HG02884 (cell line): ENCODE measurements around the gene POLE.

ENCODE experiments used
- ATAC-seq: cut with Tn5 transposase; IDR thresholded peaks from one replicate; pipeline ENCODE4 v1.9.1; 2021; ENCODE audit warnings: mild to moderate bottlenecking, moderate library complexity; ENCODE audit not compliant: unreplicated experiment

Gene POLE

DNA sequence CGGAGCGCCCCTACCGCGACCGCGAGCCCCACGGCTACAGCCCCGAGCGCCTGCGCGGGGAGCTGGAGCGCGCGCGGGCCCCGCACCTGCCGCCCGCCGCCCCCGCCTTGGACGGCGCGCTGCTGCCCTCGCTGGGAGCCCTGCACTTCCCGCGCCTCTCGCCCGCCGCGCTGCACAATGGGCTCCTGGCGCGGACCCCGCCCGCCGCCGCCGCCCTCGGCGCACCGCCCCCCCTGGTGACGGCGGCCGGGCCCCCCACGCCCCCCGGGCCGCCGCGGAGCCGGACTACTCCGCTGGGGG, 103.8 kb downstream of the POLE start:
- no peak for ATAC-seq

DNA sequence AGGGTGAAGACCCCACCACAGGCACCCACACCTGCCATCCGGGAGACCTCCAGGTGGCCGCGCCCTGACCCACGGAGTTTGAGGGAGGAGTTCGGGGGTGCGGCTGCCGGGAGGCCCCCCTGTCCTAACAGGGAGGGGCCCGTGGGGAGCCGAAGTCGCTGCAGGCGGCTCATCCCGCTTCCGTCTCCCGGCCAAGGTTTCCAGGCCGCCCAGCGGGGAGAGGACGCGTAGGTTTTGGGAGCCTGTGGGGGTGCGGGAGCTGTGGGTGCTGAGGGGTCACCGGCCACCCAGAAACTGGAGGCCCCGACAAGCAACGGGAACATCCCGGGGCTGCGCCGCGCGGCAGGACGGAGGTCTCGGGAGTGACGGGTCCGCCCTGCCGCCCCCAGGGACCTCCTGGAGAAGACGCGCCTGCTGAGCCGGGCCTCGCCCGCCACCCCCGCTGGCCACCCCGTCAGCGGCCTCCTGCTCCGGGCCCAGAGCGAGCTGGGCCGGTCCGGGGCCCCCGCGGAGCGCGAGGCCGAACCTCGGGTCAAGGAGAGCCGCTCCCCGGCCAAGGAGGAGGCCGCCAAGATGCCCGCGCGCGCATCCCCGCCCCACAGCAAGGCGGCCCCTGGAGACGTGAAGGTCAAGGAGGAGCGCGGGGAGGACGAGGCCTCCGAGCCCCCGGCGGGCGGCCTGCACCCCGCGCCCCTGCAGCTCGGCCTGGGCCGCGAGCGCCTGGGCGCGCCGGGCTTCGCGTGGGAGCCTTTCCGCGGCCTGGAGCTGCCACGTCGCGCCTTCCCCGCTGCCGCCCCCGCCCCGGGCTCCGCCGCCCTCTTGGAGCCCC, 104.3 kb downstream of the POLE start:
- no peak for ATAC-seq

DNA sequence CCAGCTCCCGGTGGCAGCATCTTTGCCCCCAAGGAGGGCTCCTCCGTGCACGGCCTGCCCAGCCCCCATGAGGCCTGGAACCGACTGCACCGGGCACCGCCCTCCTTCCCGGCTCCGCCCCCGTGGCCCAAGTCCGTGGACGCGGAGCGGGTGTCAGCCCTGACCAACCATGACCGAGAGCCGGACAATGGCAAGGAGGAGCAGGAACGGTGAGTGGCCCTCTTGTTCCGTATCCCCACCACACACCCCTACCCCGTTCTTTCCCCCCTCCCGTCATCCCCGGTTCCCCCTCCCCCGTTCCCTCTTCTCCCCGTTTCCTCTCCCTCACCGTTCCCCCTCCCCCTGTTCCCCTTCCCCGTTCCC, 105.1 kb downstream of the POLE start:
- no peak for ATAC-seq

DNA sequence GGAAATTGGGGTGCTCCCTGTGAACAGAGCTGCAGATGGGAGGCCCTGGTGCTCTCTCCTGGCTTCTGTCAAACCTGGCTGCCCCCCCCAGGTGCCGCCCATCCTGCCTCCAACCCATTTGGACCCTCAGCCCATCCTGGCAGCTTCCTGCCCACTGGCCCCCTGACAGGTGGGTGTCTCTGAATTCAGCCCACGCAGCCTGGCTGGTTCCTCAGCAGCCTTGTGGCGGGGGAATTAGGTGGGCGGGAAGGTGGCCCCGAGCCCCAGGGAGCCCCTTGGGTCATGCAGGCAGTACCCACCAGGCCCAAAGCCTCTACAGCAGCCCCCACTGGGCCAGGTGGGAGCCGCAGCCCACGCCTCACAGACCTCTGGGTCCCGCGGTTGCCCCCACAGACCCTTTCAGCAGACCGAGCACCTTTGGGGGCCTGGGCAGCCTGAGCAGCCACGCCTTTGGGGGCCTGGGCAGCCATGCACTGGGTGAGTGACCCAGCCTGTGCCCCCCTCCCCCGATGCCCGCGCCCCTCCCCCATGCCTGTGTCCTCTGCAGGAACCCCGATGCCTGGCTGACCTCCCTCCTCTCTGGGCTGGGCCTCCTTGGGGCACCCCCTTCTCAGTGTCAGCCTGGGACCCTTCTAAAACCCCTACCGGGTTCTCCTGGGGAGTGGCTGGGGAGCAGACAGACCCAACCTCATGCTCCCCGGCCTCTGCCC, 105.6 kb downstream of the POLE start:
- ATAC-seq, result no peak

DNA sequence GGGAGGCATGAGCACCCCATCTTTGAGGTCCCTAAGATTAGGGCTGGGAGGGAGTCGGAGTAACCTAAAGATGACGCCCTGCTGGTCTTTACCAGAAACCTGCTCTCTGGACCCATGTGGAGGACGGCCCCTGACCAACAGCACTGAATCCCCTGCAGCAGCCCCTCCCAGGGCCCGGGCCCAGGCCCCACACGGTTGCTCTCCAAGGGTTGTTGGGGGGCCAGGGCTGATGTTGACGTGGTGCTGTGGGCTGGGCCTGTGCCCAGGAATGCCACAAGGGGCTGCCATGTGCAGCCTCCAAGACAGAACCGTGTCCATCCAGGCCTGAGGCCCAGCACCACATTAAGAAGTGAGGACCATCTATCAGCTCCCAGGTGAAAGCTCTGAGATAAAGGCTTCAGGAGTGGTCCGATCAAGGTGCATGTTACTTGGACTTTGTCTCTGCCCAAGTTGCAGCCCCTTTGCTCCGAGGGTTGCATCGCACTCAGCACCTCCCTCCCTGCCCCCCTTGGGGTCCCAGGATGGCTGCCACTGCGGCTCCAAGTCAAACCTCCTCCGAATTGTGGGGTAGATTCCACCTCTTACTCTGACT, 106.3 kb downstream of the POLE start:
- ATAC-seq, result no peak

DNA sequence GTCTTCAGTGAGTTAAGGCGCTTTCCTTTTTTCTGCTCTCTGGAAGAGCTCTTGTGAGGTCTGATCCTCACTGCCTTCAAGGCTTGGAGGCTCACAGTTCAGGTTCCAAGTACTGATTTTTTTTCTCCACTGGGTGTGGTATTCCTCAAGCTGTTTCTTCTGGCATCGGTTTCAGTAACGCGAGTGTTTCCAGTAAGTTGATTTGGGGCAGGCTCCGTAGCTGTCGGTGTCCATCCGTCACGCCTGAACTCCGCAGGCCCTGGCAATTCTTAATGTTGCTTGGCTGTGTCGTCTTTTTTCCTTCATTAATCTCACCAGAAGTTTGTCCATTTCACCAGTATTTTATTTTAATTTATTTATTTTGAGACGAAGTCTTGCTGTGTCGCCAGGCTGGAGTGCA, 107.4 kb downstream of the POLE start:
- no peak for ATAC-seq

DNA sequence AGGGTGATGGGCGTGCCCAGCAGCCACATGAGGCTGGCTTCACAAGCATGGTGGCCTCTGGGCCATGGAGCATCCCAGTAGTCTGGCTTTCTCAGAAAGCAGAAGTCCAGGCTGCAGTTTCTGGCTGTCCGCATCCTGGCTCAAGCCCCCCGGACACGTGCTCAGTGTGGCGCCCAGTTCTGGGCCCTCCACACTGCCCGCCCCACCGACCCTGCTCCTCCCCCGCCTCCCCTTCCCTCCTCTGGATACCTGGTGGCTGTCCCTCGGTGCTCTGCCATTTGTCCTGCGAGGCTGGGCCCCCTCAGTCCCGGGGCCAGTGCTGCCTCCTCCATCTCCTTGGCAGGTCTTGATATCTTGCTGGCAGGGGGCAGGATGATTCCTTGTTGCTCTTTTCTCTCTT, 108.3 kb downstream of the POLE start:
- no peak for ATAC-seq

DNA sequence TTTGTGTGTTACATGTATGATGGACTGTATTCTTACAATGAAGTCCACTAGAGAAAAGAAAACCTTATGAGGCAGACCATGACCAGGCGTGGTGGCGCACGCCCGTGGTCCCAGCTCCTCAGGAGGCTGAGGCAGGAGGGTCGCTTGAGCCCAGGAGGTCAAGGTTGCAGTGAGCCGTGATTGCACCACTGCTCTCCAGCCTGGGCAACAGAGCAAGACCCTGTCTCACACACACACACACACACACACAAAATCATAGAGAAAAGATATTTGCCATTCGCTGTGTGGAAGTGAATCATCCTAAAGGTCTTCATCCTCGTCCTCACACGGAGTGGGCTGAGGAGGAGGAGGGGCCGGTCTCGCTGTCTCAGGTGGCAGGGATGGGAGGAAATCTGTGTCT, 109.0 kb downstream of the POLE start:
- no peak for ATAC-seq

DNA sequence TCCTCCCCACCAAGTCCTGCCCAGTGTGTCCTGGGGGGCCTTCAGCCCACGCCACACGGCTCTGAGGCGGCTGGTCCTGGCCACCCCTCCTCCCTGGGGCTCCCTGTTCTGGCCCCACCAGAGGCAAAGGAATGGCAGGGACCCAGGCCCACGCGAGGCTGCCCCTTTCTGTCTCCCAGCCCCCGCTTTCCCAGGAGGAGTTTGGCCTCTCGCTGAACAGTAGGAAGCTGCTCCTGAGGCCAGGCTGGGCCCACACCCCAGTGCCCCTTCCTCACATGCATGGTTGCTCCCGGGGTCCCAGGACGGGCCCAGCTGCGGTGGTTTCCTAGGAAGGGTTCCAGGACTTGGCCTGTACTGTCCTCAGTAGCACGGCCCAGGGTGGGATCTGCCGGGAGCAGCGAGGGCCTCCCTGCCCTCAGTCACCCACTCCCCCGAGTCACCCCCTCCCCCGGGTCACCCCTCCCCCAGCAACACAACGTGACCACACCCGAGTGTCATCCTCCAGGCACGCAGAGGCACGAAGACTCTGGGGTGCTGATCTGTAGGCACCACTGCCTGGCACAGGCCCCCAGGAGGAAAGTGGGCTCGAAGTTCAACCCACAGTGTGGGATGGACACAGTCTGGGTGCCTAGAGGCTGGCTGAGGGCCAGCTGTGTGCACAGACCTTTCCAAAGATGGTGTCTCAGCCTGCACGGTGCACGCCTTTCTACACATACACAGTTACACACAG, 109.8 kb downstream of the POLE start:
- ATAC-seq, result no peak

DNA sequence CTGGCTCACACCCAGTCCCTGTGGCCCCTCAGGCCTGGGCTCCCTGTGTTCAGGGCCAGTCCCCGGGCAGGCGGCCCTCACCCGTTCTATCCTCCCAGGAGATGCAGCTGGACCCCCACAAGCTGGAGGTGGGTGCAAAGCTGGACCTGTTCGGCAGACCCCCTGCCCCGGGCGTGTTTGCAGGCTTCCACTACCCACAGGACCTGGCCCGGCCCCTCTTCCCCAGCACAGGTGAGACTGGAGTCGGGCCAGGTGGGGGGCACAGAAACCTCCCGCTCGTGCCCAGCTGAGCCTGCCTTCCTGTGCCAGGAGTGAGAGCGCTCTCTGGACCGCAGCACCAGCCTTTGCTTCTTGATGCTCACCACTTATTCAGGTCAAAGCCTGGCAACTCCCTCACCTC, 110.4 kb downstream of the POLE start:
- ATAC-seq, result no peak

DNA sequence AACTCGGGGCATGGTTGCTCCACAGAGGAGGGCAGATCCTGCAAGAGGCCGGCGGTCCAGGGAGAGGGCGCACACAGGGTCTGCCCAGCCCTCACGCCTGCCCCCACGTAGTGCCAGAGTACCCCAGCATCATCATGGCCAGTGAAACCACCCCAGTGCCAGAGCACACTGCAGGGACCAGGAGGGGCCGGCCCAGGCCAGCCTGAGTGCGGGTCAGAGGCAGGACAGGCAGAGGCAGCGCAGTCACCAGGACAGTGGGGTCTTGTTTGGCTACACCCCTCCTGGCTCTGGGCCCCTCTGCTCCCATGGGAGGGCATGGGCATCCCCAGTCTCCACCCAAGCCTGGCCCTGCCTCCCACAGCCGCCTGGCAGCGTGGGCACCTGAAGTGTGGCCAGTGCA, 111.5 kb downstream of the POLE start:
- no peak for ATAC-seq

DNA sequence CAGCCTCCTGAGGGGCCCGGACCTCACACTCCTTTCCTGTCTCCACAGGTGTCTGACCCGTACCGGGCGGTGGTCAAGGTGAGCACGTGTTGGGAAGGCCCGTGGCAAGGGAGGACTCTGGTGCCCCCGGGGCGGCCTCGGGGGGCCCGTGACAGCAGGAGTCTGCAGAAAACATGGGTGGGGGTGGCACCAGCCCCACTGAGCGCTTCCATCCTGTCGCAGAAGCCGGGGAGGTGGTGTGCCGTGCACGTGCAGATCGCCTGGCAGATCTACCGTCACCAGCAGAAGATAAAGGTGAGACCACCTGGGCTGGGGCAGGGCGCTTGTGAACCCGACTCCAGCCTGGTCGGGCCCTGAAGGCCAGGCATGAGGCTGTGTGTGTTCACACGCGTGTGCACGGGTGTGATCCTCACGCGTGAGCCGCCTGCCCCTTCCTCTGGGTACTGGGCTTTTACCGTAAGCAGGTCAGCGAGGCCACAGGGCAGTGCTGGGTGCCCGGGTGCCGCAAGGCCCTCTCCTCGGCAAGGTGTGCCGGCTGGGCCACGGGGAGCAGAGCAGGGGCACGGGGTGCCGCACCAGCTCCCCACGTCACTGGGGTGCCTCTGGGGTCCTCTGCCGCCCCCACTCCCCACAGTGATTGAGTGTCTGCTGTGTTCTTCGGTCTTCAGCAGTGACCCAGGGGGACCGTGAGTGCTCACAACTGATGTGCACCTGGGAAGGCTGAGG, 112.7 kb downstream of the POLE start:
- ATAC-seq, result no peak
